ENCODE measurements around the gene SHBG. TPM values are rescaled to one million over a fixed set of nuclear protein-coding genes. Genes with fewer than 3 reads are reported as not detected.
"Not testable (repeated sequence)": the region's sequence is repeated elsewhere in the genome, so short reads cannot be mapped to it uniquely, and the experiment has no call there.

The SHBG gene
- total and polyA plus RNA-seq, 2 of the 8 experiments (the other 6 are each of a cell fraction or from before 2014, with no cell fraction given), result 1.1 to 1.2 TPM

- not testable (repeated sequence) for H2BK5ac ChIP-seq (ENCODE audit: low read depth, low read length); H2BK15ac ChIP-seq (ENCODE audit: low read length); H3K9ac ChIP-seq (replicated peaks in 1 of 4; ENCODE audit: extremely low read depth in 1 of 4, low read depth in 3 of 4, low read length in 3 of 4); H4K91ac ChIP-seq (replicated peaks; ENCODE audit: insufficient read length, low read length); H3K4me2 ChIP-seq (ENCODE audit: insufficient read depth in 1 of 2, low read depth in 2 of 2, low read length in 2 of 2); H4K20me1 ChIP-seq (replicated peaks in 1 of 2; ENCODE audit: control insufficient read depth in 1 of 2, insufficient read depth in 2 of 2, low read length in 2 of 2); H3K27ac ChIP-seq (ENCODE audit: low read depth, low read length); H2AK5ac ChIP-seq (ENCODE audit: low read depth, low read length); FAIRE-seq; H3K9me3 ChIP-seq (ENCODE audit: insufficient read depth in 2 of 2, low read depth in 1 of 2, low read length in 1 of 2); H3K79me1 ChIP-seq (ENCODE audit: low read depth, low read length); H3K4me3 ChIP-seq (ENCODE audit: extremely low read depth in 1 of 4, insufficient read depth in 2 of 4, low read depth in 3 of 4, low read length in 4 of 4); H4K8ac ChIP-seq (ENCODE audit: extremely low read depth, insufficient read depth, low read length); DNase-seq (ENCODE audit: low read depth in 1 of 2, low spot score in 2 of 2); H3K36me3 ChIP-seq (ENCODE audit: control insufficient read depth in 2 of 4, insufficient read depth in 4 of 4, low read length in 3 of 4); H3K23ac ChIP-seq (ENCODE audit: insufficient read length); H3K4ac ChIP-seq (replicated peaks; ENCODE audit: insufficient read length, low read depth, low read length); H3K56ac ChIP-seq (replicated peaks; ENCODE audit: insufficient read length, low read depth, low read length); H2BK20ac ChIP-seq (ENCODE audit: low read length); H4K5ac ChIP-seq (ENCODE audit: insufficient read length, low read depth, low read length); H3K4me1 ChIP-seq (replicated peaks in 1 of 4; ENCODE audit: control insufficient read depth in 3 of 4, insufficient read depth in 4 of 4, low read length in 3 of 4); H3K27me3 ChIP-seq (replicated peaks in 1 of 4; ENCODE audit: control insufficient read depth in 3 of 4, extremely low read depth in 1 of 4, insufficient read depth in 3 of 4, low read length in 3 of 4); H2BK12ac ChIP-seq (ENCODE audit: low read depth, low read length); H2BK120ac ChIP-seq (replicated peaks; ENCODE audit: low read depth, low read length); H3K18ac ChIP-seq (ENCODE audit: extremely low read depth, low read length); H2AFZ ChIP-seq (ENCODE audit: low read length); H3K79me2 ChIP-seq (ENCODE audit: control insufficient read depth in 1 of 2, insufficient read depth in 2 of 2, low read length in 2 of 2); H3K23me2 ChIP-seq (ENCODE audit: low read depth, low read length); H3K14ac ChIP-seq (ENCODE audit: insufficient read length)
- POLR2A ChIA-PET (ENCODE audit: partially characterized antibody), result interaction anchor here (0.8 to 79.4 kb wide), 4 partner anchors 2 to 58 kb away, joined by 3 to 2272 read pairs (median 1138); partner anchors contain the start of genes ATP1B2, FXR2, MPDU1 and SAT2
- 78% methylated on average over 7 of the region's 7 CpGs; no CpG with 5 or more reads in 1 of the 2 experiments for WGBS, 2 experiments (ENCODE audit: extremely low coverage in 1 of 2, insufficient coverage in 1 of 2, insufficient read length in 1 of 2, insufficient replicate concordance in 2 of 2, low coverage in 1 of 2, low lambda C conversion rate in 2 of 2, missing lambda C conversion rate in 1 of 2)
- CTCF ChIA-PET (ENCODE audit: partially characterized antibody), result interaction anchor here (0.6 to 15.7 kb wide), 12 partner anchors 8 to 349 kb away, joined by 3 to 332 read pairs (median 4); partner anchors contain the start of genes ATP1B2, TP53 and WRAP53
Observed at GRCh38 chr17:7641635-7642034, 11.7 kb downstream of the SHBG start.
